Measurements from ENCODE around the gene SCN1A. TPM values are rescaled to one million over a fixed set of nuclear protein-coding genes. Genes with fewer than 3 reads are reported as not detected.

The SCN1A gene
- total RNA-seq: under 0.01 TPM in 1 of 2 replicates, not detected in the other

DNA sequence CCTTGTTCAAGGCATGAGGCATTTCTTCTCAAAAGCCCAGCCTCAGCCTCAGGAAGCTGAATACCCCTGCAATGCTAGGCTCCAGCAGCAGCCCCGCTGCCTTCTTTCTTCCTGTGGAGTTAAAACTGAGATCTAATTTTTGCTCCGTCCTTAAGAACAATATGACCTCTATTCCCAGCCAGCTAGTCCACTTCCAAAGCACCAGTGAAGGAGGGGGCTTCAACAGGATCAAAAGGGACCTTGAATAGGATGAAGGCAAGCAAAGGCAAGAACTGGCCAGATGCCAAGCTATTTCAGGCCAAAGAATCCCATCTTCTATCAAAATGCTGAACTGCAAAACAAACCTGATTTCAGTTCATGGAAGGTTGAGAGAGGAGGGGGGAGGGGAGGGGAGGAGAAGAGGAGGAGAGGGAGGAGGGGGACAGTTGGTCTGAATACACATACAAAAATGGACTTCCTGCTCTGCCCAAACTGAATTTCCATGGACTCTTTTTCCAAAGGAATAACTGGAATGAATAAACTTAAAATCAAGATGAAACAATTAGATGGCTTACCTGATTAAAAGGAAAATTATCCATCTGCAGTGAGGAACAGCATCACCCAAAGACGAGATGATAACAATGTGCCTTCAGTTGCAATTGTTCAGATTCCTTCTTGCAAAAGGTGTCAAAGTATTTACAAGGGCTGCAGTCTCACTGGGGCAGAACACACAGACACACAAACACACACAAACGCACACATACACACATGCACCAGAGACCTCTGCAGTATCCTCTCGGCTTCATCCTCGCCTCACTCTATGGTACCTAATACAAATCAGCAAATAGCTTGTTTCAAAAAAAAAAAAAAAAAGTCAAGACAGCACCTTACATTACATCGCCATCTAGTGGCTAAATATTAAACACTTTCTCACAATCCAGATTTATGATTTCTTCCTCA is at the start of gene SCN1A:
TSS of gene SCN1A (minus strand) at position 804 of the 939 bp plus-strand sequence. CDS start 54,399 bp downstream, outside the sequence.

DNA sequence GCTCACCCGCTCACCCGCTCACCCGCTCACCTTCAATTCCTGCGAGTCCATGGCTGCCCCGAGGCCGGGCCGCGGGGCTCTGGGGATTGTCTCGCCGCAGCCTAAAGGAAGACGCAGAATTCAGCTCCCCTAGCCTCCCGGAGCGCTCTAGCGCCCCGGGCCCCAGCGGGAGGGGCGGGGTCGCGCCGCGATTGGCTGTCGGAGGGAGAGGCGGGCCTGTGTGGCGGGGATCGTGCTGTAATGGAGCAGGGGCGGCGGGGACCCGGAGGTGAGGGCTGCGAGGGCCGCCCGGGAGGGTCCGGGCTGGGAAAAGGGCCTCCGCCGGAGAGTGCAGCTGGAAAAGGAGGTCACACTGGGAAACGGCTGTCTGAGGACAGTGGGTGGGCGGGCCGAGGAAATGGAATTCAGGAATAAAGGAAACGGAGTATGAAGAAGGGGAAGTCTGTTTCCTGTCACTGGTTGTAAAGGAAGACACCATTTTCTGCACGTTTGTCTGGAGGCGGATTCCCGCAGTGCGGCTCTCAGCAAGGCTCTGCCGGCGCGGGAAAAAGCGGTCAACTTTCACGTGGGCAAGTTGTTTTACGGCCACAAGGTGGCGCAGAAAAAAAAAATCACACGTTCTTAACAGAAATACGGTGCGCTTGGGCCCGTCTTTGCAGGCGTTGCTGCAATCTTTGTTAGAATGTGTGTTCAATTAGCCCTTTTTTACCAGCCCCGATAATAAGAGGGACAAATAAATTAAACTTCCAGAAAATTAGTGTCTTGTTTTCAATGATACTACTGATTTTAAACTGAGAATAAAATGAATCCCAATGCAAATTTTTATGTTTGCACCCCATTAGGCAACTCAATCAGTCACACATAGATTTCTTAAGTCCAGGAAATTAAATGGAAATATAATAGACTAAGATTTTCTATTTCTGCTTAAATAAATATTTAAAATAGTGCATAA is 173.9 kb downstream of the SCN1A start, which contains the start of gene TTC21B:
TSS of gene TTC21B (minus strand) at position 122 of the 952 bp plus-strand sequence. CDS start at position 51, 71 bp downstream.

Other genes with a start within 250 kb of the SCN1A start
- gene TTC21B, start 174.2 kb downstream of the SCN1A start, total RNA-seq: 11.9 and 15.7 TPM in 2 replicates
- 2.4 and 3.6 TPM in 2 replicates for gene SCN9A, start 247.9 kb upstream of the SCN1A start, total RNA-seq

All from tracheal epithelial cell (primary cell).